Measurements from ENCODE around the gene CDK5RAP2.

DNA sequence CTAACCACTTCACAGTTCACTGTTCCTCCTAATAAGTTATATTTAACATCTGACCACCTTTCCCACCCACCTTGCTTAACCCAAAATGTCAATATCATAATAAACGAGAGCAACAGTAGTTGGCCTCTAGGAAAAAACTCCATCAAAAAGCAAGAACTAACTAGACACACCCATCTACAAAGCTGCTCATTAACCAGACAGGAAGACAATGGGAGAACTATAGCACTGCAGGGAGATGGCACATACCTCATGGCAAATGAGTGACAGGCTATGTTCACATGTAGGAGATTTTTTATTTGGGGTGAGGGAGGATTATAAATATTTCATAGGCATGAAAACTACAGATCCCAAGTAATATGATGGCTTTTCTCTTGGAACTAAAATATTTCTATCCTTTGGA lies 23.6 kb upstream of the CDK5RAP2 start:
- TF ChIP-seq, protein P1, sequence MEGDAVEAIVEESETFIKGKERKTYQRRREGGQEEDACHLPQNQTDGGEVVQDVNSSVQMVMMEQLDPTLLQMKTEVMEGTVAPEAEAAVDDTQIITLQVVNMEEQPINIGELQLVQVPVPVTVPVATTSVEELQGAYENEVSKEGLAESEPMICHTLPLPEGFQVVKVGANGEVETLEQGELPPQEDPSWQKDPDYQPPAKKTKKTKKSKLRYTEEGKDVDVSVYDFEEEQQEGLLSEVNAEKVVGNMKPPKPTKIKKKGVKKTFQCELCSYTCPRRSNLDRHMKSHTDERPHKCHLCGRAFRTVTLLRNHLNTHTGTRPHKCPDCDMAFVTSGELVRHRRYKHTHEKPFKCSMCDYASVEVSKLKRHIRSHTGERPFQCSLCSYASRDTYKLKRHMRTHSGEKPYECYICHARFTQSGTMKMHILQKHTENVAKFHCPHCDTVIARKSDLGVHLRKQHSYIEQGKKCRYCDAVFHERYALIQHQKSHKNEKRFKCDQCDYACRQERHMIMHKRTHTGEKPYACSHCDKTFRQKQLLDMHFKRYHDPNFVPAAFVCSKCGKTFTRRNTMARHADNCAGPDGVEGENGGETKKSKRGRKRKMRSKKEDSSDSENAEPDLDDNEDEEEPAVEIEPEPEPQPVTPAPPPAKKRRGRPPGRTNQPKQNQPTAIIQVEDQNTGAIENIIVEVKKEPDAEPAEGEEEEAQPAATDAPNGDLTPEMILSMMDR (IDR thresholded peaks at IDR 0.05; ENCODE audit: insufficient read depth, low read length) = no peak
- TF ChIP-seq SPI1 (IDR thresholded peaks at IDR 0.05; ENCODE audit: borderline replicate concordance, low read depth) (no peak), POLR2AphosphoS5 (IDR thresholded peaks at IDR 0.05; ENCODE audit: low read depth) (no peak), GABPA (IDR thresholded peaks at IDR 0.05; ENCODE audit: low read depth) (no peak)
- TF ChIP-seq, protein P2, sequence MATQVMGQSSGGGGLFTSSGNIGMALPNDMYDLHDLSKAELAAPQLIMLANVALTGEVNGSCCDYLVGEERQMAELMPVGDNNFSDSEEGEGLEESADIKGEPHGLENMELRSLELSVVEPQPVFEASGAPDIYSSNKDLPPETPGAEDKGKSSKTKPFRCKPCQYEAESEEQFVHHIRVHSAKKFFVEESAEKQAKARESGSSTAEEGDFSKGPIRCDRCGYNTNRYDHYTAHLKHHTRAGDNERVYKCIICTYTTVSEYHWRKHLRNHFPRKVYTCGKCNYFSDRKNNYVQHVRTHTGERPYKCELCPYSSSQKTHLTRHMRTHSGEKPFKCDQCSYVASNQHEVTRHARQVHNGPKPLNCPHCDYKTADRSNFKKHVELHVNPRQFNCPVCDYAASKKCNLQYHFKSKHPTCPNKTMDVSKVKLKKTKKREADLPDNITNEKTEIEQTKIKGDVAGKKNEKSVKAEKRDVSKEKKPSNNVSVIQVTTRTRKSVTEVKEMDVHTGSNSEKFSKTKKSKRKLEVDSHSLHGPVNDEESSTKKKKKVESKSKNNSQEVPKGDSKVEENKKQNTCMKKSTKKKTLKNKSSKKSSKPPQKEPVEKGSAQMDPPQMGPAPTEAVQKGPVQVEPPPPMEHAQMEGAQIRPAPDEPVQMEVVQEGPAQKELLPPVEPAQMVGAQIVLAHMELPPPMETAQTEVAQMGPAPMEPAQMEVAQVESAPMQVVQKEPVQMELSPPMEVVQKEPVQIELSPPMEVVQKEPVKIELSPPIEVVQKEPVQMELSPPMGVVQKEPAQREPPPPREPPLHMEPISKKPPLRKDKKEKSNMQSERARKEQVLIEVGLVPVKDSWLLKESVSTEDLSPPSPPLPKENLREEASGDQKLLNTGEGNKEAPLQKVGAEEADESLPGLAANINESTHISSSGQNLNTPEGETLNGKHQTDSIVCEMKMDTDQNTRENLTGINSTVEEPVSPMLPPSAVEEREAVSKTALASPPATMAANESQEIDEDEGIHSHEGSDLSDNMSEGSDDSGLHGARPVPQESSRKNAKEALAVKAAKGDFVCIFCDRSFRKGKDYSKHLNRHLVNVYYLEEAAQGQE (IDR thresholded peaks at IDR 0.05; ENCODE audit: insufficient replicate concordance, low read depth) = no peak
